ENCODE data around the gene FBLN2. TPM values are rescaled to one million over a fixed set of nuclear protein-coding genes. Genes with fewer than 3 reads are reported as not detected.
A peak's percentile ranks its signal among the peaks of the same experiment; 100 is the strongest.

FBLN2 gene
- total RNA-seq, 1 donor from 2014 or later: 0.91 TPM

GRCh38 chr3:13637953-13638352 lies 89.0 kb downstream of the FBLN2 start:
- DNase-seq (ENCODE audit: low read depth): no peak

DNA sequence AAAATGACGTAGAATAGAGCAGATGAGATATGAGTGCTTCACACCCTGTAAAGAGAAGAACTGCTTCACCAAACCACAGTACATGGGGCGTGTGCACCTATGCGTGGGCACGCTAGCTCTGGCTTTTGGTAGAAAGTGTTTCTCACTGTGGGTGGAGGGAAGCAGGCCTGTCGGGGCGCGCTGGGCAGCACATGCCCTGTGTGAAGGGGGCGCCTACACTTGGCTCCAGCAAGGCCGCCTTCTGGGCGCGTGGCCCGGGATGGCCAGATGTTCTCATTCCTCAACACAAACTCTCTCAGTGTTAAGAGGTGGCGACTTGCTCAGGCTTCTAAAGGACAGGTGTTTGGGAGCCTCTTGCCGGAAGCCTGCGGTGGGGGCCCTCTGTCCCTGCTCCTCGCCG lies 90.0 kb downstream of the FBLN2 start:
- peak; percentile 3 for DNase-seq (ENCODE audit: low read depth)

- DNase-seq (ENCODE audit: low read depth): no peak
Measured at GRCh38 chr3:13642597-13642996, 93.7 kb downstream of the FBLN2 start.

DNA sequence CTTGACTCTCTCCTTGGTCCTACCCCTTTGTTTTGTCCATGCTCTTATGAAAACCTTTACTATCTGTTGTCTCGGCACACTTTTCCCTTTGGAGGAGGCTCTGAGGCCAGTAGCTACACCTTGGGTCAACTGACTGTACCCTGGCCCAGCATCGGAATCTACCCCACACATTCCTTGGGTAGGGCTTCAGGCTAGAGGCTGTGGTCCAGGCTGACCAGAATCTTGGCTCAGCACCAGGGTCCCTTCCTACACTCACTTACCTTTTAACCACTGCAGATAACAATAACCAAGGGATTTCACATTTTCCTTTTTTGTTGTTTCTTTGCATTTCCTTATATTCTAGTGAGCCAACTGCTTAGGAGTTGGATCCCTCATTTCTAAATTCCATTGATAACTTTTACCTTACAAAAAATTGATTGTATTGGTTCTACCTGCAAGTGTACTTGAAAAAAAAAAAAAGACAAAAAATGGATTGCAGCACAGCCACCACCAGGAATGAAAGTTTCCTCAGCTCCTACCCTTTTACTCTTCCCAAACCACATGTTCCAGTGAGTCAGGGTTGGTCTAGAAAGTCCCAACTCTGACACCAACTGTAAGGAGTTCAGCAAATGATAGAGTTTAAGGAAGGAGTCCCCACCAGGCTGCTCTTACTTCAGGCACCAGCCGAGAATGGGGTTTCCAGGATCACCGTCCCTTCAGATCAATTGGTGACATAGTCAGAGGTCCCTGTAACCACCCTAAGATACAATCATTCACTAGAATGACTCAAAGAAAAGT lies 95.6 kb downstream of the FBLN2 start:
- DNase-seq (ENCODE audit: low read depth): peak; percentile 27

DNA sequence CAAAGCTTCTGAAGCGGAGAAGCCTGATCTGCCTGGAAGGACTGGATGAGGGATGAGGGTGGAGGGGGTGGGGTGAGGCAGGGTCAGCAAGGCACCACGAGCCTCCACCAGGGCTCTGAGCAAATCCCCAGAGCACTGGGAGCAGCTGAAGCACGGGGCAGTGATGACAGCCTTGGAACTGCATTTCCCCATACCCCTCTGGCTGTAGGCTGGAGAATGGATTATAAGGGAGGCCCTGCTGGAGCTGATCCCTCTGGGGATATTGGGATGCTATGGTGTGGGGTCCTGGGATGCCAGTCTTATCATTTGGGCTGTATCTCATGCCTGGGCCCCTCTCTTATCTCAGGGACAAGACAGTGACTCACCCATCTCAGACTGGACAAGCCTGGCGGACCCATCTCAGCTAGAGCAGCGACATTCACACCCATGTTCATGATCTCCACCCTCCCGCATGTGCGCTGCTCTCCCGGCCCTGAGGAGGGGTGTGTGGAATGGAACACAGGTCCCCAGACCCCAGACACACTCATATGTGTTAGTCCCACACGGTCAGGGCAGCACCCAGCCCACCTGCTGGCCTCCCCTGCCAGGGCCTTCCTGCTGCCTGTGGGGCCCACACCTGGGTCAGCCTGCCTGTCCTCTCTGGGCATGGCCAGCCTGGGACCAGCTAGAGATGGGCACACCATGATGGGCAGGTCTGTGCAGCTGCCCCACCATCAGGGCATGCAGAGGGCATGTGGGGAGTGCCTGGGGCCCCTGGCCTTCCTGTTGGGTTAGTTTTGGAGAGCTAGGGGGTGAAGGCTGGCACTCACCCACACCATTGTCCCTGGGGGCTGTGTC lies 97.1 kb downstream of the FBLN2 start:
- DNase-seq (ENCODE audit: low read depth): no peak

DNA sequence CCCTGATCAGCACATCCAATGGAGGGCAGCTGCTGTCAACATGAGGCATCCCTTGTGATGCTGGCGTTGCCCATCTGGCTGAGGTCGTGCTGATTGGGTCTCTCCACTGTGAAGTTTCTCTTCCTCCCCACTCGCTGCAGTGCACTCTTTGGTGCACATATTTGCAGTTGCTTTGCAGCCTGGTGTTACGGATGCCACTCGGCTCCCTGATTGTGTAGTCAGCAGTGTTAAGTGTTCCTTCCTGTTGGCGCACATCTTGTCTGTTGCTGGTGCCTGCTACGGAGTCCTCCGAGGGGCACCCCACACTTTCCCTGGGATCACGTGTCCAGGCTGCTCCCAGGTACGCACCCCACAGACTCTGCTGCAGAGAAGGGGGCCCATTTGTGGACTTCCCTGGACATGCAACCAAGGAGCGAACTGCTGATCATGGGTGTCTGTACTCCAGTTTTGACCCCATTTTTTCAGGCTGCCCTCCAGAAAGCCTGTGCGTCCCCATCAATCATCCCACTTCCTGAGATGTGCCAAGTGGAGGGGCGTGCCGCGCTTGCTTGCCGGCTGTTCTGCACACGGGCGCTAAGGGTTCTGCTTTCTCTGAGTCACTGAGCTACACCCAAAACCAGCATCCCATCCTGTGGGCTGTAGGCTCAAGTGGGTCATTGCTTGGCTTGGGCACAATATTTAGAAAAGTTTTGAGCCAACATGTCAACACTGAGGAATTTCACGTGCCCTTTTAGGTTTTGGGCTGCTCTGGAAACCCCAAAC lies 98.6 kb downstream of the FBLN2 start:
- DNase-seq (ENCODE audit: low read depth): peak; percentile 78

- peak; percentile 78 for DNase-seq (ENCODE audit: low read depth)
Measured at GRCh38 chr3:13648060-13649001, 99.4 kb downstream of the FBLN2 start.

- DNase-seq (ENCODE audit: low read depth): peak; percentile 28
Measured at GRCh38 chr3:13650210-13651056, 101.5 kb downstream of the FBLN2 start.

DNA sequence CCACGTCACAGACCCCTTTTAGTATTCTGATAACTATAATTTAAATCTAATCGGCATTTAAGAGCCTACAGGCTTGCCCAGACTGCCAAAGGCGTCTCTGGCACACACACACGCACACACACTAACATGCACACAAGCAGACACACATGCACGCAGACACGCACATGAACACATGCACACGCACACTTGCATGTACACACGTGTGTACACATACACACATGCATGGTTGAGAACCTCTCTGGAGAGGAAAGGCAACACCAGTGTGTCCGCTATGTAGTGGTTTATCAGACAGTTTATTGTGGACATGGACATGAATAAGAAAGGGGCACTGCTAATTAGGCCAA lies 102.1 kb downstream of the FBLN2 start:
- DNase-seq (ENCODE audit: low read depth): no peak

GRCh38 chr3:13651775-13652428 lies 103.0 kb downstream of the FBLN2 start:
- DNase-seq (ENCODE audit: low read depth): no peak

DNA sequence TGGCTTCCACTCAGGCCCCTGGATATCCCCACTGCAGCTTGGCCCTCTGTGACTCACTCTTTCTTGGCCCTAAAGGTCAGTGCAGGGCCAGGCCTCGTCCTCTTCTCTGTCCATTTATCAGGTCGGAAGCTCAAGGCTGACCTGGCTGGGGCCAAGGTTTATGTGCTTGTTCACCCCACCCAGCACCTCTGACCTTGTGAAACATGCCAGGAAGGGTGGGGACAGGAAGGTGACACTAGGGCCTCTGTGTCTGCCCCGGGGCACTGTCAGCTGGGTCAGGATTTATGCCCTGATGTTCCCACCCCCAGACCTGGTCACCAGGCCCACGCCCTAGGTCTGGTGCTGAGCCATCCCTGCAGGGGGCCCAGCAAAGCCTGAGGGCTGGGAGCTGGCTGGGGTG lies 103.8 kb downstream of the FBLN2 start:
- DNase-seq (ENCODE audit: low read depth): no peak

GRCh38 chr3:13653631-13654279 lies 104.8 kb downstream of the FBLN2 start:
- DNase-seq (ENCODE audit: low read depth): no peak

DNA sequence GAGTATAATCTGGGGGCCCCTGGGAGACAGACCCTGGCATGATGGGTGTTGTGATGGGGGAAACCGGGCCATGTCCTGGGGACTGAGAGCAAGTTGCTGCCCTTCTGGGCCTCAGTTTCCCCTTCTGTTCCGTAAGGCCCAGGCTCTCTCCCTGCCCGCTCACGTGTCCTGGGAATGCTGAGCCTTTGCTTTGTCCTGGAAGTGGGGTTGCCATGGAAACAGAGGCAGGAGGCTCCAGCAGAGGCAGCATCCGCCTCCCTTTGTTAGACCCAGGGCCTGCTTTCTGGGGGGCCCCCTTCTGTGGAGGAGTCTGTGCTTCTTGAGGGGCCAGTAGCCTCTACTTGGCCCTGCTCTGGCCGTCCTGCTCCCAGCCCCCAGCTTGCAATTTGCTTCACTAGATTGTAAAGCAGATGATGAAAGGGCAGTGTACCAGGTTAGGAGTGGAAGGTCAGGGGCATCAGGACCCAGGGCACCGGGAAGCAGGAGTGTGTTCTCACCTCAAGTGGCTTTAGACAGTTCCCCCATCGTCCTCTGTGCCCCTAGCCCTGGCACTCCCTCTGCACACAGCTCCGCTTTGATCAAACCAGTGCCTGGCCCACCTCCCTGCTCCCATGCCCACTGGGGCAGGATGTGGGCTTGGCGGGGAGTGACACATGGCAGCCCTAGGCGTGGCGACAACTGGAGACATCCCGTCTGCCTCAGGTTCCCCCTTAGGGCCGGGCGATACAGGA lies 105.6 kb downstream of the FBLN2 start:
- no peak for DNase-seq (ENCODE audit: low read depth)

GRCh38 chr3:13655061-13655913 lies 106.4 kb downstream of the FBLN2 start:
- DNase-seq (ENCODE audit: low read depth): no peak

- no peak for DNase-seq (ENCODE audit: low read depth)
Measured at GRCh38 chr3:13656584-13657301, 107.8 kb downstream of the FBLN2 start.

DNA sequence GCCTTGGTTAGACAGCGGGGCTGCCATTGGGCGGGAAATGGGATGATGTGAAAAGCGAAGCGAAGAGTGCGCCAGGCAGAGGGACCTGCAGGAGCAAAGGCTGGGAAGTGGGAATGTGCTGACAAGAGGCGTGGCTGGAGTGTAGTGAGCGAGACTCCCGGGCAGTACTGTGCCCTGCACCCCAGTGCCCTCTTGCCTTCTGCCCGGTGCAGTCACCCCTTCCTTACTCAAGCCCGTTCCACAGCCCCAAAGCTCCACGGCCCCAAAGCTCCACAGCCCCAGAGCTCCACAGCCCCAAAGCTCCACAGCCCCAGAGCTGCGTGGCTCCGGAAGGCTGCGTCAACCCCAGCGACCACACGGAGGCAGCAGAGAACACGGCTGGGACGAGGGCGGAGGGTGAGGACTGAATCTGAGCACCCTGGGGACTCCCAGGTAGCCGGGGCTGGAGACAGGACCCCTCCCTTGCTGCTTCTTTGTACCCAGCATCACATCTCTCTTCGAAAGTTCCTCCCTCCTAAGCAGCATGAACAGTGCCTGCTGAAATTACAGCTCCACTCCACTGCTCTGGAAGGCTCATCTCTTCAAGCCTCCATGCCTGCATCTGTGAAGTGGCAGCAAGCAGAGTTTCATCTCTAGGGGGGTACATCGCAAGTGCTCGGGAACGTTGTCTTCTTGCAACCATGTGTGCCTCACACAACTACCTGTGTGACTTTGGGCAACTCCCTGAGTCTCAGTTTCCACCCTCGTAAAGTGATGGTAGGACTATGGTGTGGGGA lies 108.9 kb downstream of the FBLN2 start:
- peak; percentile 38 for DNase-seq (ENCODE audit: low read depth)
